Thoracic aorta (tissue), 2 donors: ENCODE data around the gene EVA1A. TPM values are rescaled to one million over a fixed set of nuclear protein-coding genes. Genes with fewer than 3 reads are reported as not detected.

Experiments used
- ATAC-seq: fragments of 150-250 bp; one replicate; pipeline ENCODE4 v1.8.0; 2017; ENCODE audit warnings: low read depth; ENCODE audit not compliant: insufficient number of reproducible peaks, low FRiP score
- DNase-seq: peaks from one replicate; pipeline ENCODE4 v3.0.0-alpha.2; 2020; ENCODE audit warnings: low spot score
- H3K27ac ChIP-seq, 2 donors: fragments of 200-600 bp; sonication (generic); 1 replicate in 1 of 2; 2 replicates in 1 of 2; pipeline ENCODE4 v1.5.1; 2016; ENCODE audit warnings: mild to moderate bottlenecking in 2 of 2, moderate library complexity in 2 of 2
- H3K27me3 ChIP-seq: fragments of 200-600 bp; sonication (generic); replicated peaks from 2 replicates; pipeline ENCODE4 v1.6.0; 2016; ENCODE audit warnings: mild to moderate bottlenecking; ENCODE audit not compliant: insufficient read depth
- H3K36me3 ChIP-seq: fragments of 200-600 bp; sonication (generic); one replicate; pipeline ENCODE4 v1.5.1; 2016
- H3K4me1 ChIP-seq, 2 donors: fragments of 200-600 bp; sonication (generic); 1 replicate in 1 of 2; 2 replicates in 1 of 2; pipeline versions ENCODE4 v1.5.1 to v1.6.0; 2016; ENCODE audit warnings: low read depth in 2 of 2, mild to moderate bottlenecking in 1 of 2; ENCODE audit not compliant: control insufficient read depth in 1 of 2
- H3K4me3 ChIP-seq: fragments of 200-600 bp; sonication (generic); 2 replicates; pipeline ENCODE4 v1.5.1; 2016; ENCODE audit warnings: mild to moderate bottlenecking
- H3K9me3 ChIP-seq: fragments of 200-600 bp; sonication (generic); 2 replicates; pipeline ENCODE4 v1.5.1; 2016
- total RNA-seq, 2 donors: library from RNA; depleted of rRNA; stranded (reverse); fragments of >200 nt; gene quantifications; one replicate each; pipeline versions ENCODE4 v1.1.0 to v1.2.3, GENCODE V29; 2016
- TF ChIP-seq, protein P1 (sequence below): fragments of 200-600 bp; sonication (generic); IDR thresholded peaks from one replicate; pipeline ENCODE4 v1.5.1; 2019; ENCODE audit warnings: antibody characterized with exemption

Gene EVA1A
- total RNA-seq, 2 donors from 2014 or later: 1.1 TPM; not detected in 1

DNA sequence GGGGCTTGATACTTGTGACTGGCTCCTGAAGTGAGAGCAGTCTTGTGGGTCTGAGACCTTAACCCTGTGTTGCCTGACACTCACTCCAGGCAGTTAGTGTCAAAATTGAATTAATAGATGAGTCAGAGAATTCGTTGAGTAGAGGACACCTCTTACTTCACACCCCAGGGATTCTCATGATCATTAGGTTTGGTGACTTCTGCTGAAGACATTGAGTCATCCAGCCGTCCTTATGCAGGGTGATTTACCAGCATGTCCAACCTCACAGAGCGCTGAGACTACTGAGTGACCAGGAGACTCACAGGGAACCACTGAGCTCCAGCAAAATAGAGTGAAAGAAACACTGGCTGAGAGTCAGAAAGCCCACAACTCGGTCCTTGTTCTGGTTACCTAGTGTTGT, 36.0 kb upstream of the EVA1A start:
- Histone ChIP-seq H3K4me1 (no peaks in the 10 kb centered on the region), H3K36me3 (no peaks in the 10 kb centered on the region), H3K27me3 (no peaks in the 10 kb centered on the region), H3K4me3 (no peak overlapping the region), H3K27ac (no peak overlapping the region), H3K9me3 (no peaks in the 10 kb centered on the region)
- DNase-seq (no peak), ATAC-seq (no peak)
- TF ChIP-seq, protein P1, sequence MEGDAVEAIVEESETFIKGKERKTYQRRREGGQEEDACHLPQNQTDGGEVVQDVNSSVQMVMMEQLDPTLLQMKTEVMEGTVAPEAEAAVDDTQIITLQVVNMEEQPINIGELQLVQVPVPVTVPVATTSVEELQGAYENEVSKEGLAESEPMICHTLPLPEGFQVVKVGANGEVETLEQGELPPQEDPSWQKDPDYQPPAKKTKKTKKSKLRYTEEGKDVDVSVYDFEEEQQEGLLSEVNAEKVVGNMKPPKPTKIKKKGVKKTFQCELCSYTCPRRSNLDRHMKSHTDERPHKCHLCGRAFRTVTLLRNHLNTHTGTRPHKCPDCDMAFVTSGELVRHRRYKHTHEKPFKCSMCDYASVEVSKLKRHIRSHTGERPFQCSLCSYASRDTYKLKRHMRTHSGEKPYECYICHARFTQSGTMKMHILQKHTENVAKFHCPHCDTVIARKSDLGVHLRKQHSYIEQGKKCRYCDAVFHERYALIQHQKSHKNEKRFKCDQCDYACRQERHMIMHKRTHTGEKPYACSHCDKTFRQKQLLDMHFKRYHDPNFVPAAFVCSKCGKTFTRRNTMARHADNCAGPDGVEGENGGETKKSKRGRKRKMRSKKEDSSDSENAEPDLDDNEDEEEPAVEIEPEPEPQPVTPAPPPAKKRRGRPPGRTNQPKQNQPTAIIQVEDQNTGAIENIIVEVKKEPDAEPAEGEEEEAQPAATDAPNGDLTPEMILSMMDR: no peak

- no peak for ATAC-seq
- Histone ChIP-seq H3K4me1 (no peaks in the 10 kb centered on the region), H3K36me3 (no peaks in the 10 kb centered on the region), H3K27ac (no peak overlapping the region), H3K4me3 (no peak overlapping the region), H3K27me3 (no peaks in the 10 kb centered on the region), H3K9me3 (no peaks in the 10 kb centered on the region)
- no peak for DNase-seq
- TF ChIP-seq, protein P1: no peak
These were observed 35.0 kb upstream of the EVA1A start for GRCh38 chr2:75595541-75596395.

GRCh38 chr2:75594596-75594995, 33.9 kb upstream of the EVA1A start:
- ATAC-seq (no peak), DNase-seq (no peak)
- Histone ChIP-seq H3K27ac (no peak overlapping the region), H3K4me3 (no peak overlapping the region), H3K27me3 (no peaks in the 10 kb centered on the region), H3K9me3 (no peaks in the 10 kb centered on the region), H3K36me3 (no peaks in the 10 kb centered on the region), H3K4me1 (no peaks in the 10 kb centered on the region)
- TF ChIP-seq, protein P1: no peak

- TF ChIP-seq, protein P1: no peak
- no peak overlapping the region for H3K27ac ChIP-seq
- no peak for ATAC-seq
These were observed 32.1 kb upstream of the EVA1A start for GRCh38 chr2:75592888-75593287.

DNA sequence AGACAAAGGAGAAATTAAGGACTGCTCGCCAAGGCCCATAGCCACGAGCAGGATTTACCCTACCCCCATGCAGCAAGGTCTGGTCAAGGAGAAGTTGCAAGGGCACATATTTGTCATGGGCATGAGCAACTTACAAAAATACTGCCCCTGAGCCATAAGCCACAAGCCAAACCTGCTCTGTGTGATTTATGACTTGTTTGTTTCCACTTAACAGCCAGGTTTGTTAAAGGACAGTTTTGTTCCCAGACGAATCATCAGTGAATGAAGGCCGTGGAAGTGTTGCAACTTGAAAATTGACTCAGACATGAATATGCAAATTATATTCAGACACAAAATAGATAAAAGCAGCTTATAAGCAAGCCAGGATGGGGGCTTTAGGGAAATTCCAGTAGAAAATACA, 31.3 kb upstream of the EVA1A start:
- H3K27me3 ChIP-seq: no peaks in the 10 kb centered on the region
- H3K36me3 ChIP-seq: no peaks in the 10 kb centered on the region
- no peak overlapping the region for H3K4me3 ChIP-seq
- H3K4me1 ChIP-seq: no peaks in the 10 kb centered on the region
- no peaks in the 10 kb centered on the region for H3K9me3 ChIP-seq
- ATAC-seq (no peak), DNase-seq (no peak)
- TF ChIP-seq, protein P1: no peak
- H3K27ac ChIP-seq: no peak overlapping the region

More at GRCh38 chr2:75592888-75593287, 32.1 kb upstream of the EVA1A start:
- no peaks in the 10 kb centered on the region for H3K4me1 ChIP-seq
- H3K9me3 ChIP-seq: no peaks in the 10 kb centered on the region
- no peak overlapping the region for H3K4me3 ChIP-seq
- no peaks in the 10 kb centered on the region for H3K27me3 ChIP-seq
- H3K36me3 ChIP-seq: no peaks in the 10 kb centered on the region
- no peak for DNase-seq
